PC-3 (cell line): ENCODE results near the gene P2RX5.

Experiments
- EZH2phosphoT487 ChIP-seq: fragments of 300-600 bp; sonication (generic); IDR thresholded peaks from 2 replicates; pipeline ENCODE4 v1.6.1; 2018; ENCODE audit warnings: mild to moderate bottlenecking, antibody characterized with exemption, low read length, borderline replicate concordance
- TF ChIP-seq, protein P1 (sequence below): fragments of 300-600 bp; sonication (generic); conservative IDR thresholded peaks from 2 replicates; pipeline ENCODE4 v1.5.1; 2017; ENCODE audit warnings: antibody characterized with exemption, low read depth, mild to moderate bottlenecking, low read length

DNA sequence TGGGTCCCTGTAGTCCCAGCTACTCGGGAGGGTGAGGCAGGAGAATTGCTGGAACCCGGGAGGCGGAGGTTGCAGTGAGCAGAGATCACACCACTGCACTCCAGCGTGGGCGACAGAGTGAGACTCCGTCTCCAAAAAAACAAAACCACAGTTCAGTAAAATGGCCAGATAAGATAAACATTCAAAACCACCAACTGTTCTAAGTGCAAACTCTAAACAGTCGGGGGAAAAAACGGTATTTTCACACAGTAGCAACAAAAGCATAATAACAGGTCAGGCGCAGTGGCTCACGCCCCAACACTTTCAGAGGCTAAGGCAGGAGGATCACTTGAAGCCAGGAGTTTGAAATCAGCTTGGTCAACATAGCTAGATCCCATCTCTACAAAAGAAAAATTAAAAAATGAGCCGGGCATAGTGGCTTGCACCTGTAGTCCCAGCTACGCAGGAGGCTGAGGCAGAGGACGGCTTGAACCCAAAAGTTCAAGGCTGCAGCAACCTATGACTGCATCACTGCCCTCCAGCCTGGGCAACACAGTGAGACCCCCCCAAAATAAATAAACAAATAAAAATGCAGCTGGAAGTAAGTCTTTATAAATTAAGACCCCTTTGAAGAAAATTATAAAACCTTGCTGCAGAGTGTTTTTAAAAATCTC is 17.0 kb upstream of the P2RX5 start:
- TF ChIP-seq EZH2phosphoT487, result no peak
- TF ChIP-seq, protein P1, sequence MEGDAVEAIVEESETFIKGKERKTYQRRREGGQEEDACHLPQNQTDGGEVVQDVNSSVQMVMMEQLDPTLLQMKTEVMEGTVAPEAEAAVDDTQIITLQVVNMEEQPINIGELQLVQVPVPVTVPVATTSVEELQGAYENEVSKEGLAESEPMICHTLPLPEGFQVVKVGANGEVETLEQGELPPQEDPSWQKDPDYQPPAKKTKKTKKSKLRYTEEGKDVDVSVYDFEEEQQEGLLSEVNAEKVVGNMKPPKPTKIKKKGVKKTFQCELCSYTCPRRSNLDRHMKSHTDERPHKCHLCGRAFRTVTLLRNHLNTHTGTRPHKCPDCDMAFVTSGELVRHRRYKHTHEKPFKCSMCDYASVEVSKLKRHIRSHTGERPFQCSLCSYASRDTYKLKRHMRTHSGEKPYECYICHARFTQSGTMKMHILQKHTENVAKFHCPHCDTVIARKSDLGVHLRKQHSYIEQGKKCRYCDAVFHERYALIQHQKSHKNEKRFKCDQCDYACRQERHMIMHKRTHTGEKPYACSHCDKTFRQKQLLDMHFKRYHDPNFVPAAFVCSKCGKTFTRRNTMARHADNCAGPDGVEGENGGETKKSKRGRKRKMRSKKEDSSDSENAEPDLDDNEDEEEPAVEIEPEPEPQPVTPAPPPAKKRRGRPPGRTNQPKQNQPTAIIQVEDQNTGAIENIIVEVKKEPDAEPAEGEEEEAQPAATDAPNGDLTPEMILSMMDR, result no peak
